Lung (tissue), 12 donors: Measurements from ENCODE around the gene ADGRE1. TPM values are rescaled to one million over a fixed set of nuclear protein-coding genes. Genes with fewer than 3 reads are reported as not detected.

ENCODE experiments used
- ATAC-seq: fragments of 200-7000 bp; cut with Tn5 transposase; one replicate; pipeline ENCODE4 v1.9.1; 2020; ENCODE audit warnings: moderate number of reproducible peaks; ENCODE audit not compliant: insufficient read depth, low FRiP score
- DNase-seq, 3 donors: peaks; one replicate each; pipeline ENCODE4 v3.0.0-alpha.2; 2013 to 2017
- H3K27ac ChIP-seq, 2 donors: one replicate each; pipeline ENCODE4 v1.5.1; 2013; ENCODE audit warnings: mild to moderate bottlenecking in 2 of 2, moderate library complexity in 2 of 2, control low read depth in 1 of 2, inconsistent platforms in 1 of 2, low read depth in 1 of 2, low read length in 1 of 2
- H3K27me3 ChIP-seq, 3 donors: one replicate each; pipeline ENCODE4 v1.5.1; 2013; ENCODE audit warnings: low read length in 2 of 3; ENCODE audit not compliant: control insufficient read depth in 3 of 3, insufficient read depth in 3 of 3
- H3K36me3 ChIP-seq, 4 donors: one replicate each; pipeline ENCODE4 v1.5.1; 2013; ENCODE audit warnings: low read length in 4 of 4, mild to moderate bottlenecking in 1 of 4, moderate library complexity in 1 of 4; ENCODE audit not compliant: control insufficient read depth in 4 of 4, insufficient read depth in 4 of 4
- H3K4me1 ChIP-seq, 5 donors: one replicate each; pipeline ENCODE4 v1.5.1; 2013; ENCODE audit warnings: low read length in 5 of 5, mild to moderate bottlenecking in 2 of 5, moderate library complexity in 1 of 5; ENCODE audit not compliant: control insufficient read depth in 5 of 5, insufficient read depth in 5 of 5
- H3K4me3 ChIP-seq: one replicate; pipeline ENCODE4 v1.5.1; 2013; ENCODE audit warnings: mild to moderate bottlenecking, control low read depth, moderate library complexity
- H3K9ac ChIP-seq, 2 donors: one replicate each; pipeline ENCODE4 v1.5.1; 2013; ENCODE audit warnings: low read length in 2 of 2, control low read depth in 1 of 2; ENCODE audit not compliant: insufficient read depth in 1 of 2
- H3K9me3 ChIP-seq, 4 donors: one replicate each; pipeline ENCODE4 v1.5.1; 2013; ENCODE audit warnings: low read length in 3 of 4, mild to moderate bottlenecking in 1 of 4, moderate library complexity in 1 of 4; ENCODE audit not compliant: control insufficient read depth in 4 of 4, insufficient read depth in 3 of 4
- WGBS, 2 donors: extraction: QIAGEN DNeasy Blood & Tissue Kit; methylation state at CpG; one replicate each; pipeline ENCODE4 v1.1.7; 2013; 5-methylcytosine and 5-hydroxymethylcytosine counted together
- polyA plus RNA-seq, 2 donors: library from polyadenylated mRNA; stranded (reverse); fragments of 200-250 nt; gene quantifications; one replicate each; pipeline ENCODE4 v1.2.1, GENCODE V29; 2013
- total RNA-seq, 2 donors: library from RNA; depleted of rRNA in 1 of 2; stranded (reverse); fragments of >200 nt in 1 of 2; gene quantifications; one replicate each; pipeline ENCODE4 v1.2.1, GENCODE V29; 2014 to 2021
- TF ChIP-seq, protein P1 (sequence below): IDR thresholded peaks from 2 replicates; pipeline ENCODE4 v1.5.1; 2012; ENCODE audit warnings: mild to moderate bottlenecking; ENCODE audit errors: control extremely low read depth, extremely low read depth
- donor health status: control.
- donor health status: control.
- donor health status: Bipolar disorder and iron deficiency.
- donor health status: healthy.
- donor health status: DM: yes; HTN: yes; CAD: no.

Gene ADGRE1
- total and polyA plus RNA-seq, 4 donors: 0.45 to 40.0 (median 7.4) TPM

DNA sequence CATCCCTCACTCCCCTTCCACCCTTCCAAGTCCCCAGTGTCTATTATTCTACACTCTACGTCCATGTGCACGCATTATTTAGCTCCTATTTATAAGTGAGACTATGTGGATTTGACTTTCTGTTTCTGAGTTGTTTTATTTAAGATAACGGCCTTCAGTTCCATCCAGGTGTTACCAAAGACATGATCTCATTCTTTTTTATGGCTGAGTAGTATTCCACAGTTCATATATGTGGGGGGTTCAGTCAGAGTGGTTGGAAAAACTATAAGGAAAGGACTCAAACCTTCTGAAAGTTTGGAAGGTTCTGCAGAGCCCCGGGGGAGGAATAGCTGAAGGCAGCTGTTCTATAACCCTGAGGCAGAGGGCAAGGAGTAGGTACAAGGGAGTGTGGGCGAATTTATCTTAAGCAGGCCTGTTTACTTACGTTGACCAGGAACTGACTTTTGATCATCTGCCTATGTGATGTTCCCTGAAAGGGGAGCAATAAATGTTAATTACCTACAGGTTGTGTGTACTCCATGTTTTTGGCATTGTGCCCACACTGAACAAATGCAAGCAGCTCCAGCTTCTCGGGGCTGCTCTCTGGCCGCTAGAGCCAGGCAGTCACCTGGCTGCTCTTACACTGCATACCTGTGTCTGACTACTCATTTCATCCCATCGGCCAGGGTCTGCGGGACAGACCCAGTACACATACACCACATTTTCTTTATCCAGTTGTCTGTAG lies 13.5 kb upstream of the ADGRE1 start:
- no peak overlapping the region for H3K9ac ChIP-seq
- H3K4me3 ChIP-seq: no peak overlapping the region
- 89 to 93% methylated on average over 10 of the region's 10 CpGs for WGBS, 2 donors
- ATAC-seq (no peak), DNase-seq (no peak)
- no peaks in the 10 kb centered on the region for H3K27me3 ChIP-seq
- H3K9me3 ChIP-seq: peaks cover 0 to 7% (median 3%) of the 10 kb centered on the region in 4 donors
- no peaks in the 10 kb centered on the region for H3K36me3 ChIP-seq
- TF ChIP-seq, protein P1, sequence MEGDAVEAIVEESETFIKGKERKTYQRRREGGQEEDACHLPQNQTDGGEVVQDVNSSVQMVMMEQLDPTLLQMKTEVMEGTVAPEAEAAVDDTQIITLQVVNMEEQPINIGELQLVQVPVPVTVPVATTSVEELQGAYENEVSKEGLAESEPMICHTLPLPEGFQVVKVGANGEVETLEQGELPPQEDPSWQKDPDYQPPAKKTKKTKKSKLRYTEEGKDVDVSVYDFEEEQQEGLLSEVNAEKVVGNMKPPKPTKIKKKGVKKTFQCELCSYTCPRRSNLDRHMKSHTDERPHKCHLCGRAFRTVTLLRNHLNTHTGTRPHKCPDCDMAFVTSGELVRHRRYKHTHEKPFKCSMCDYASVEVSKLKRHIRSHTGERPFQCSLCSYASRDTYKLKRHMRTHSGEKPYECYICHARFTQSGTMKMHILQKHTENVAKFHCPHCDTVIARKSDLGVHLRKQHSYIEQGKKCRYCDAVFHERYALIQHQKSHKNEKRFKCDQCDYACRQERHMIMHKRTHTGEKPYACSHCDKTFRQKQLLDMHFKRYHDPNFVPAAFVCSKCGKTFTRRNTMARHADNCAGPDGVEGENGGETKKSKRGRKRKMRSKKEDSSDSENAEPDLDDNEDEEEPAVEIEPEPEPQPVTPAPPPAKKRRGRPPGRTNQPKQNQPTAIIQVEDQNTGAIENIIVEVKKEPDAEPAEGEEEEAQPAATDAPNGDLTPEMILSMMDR: no peak
- no peak overlapping the region for H3K27ac ChIP-seq
- peaks cover 0 to 2% (median 0%) of the 10 kb centered on the region in 5 donors for H3K4me1 ChIP-seq

DNA sequence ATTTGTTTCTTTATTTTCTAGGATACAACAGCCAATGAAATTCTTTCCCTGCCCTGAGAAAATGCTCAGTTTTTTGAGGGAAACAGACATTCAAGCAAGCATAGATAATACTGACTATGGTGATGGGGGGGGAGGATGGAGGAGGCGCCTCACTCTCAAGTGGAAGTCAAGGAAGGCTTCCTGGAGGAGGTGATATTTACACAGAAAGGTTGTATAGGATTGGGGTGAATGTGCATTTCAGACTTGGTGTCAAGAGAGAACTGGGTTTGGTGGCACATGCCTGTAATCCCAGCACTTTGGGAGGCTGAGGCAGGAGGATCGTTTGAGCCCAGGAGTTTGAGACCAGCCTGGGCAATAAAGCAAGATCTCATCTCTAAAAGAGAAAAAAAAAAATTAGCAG lies 12.2 kb upstream of the ADGRE1 start:
- Histone ChIP-seq H3K27me3 (no peaks in the 10 kb centered on the region), H3K4me1 (peaks cover 0 to 2% (median 0%) of the 10 kb centered on the region in 5 donors), H3K4me3 (no peak overlapping the region), H3K9me3 (peaks cover 0 to 13% (median 5%) of the 10 kb centered on the region in 4 donors), H3K36me3 (no peaks in the 10 kb centered on the region), H3K27ac (no peak overlapping the region), H3K9ac (no peak overlapping the region)
- no peak for ATAC-seq
- 86 to 95% methylated on average over 2 of the region's 2 CpGs for WGBS, 2 donors
- TF ChIP-seq, protein P1: no peak
- no peak for DNase-seq

DNA sequence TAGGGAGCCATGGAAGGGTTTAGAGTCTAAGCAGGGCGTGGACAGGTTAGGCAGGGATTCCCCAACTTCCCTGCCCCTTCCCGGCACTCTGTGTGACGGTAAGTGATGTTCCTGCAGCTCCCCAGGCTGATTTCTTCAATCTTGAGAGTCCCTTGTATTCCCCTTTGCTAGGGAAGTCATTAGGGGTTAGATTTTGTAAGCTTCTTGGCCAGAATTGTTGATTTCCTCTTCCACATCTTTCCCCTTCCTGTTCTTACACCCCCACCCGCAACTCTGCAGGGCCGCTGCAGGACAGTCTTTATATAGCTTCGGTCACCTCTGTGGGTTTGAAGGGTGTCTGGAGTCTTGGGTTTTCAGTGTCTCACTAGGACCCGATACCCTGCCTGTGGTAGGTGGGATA lies 10.6 kb upstream of the ADGRE1 start:
- DNase-seq: no peak
- 19 to 36% methylated on average over 7 of the region's 7 CpGs for WGBS, 2 donors

More for the DNA sequence above, 10.6 kb upstream of the ADGRE1 start:
- H3K27ac ChIP-seq: no peak overlapping the region
- H3K4me3 ChIP-seq: no peak overlapping the region
- TF ChIP-seq, protein P1: no peak
- H3K4me1 ChIP-seq: peaks cover 0 to 2% (median 0%) of the 10 kb centered on the region in 5 donors
- peaks cover 0 to 10% (median 5%) of the 10 kb centered on the region in 4 donors for H3K9me3 ChIP-seq
- ATAC-seq: no peak
- no peaks in the 10 kb centered on the region for H3K36me3 ChIP-seq
- no peaks in the 10 kb centered on the region for H3K27me3 ChIP-seq
- no peak overlapping the region for H3K9ac ChIP-seq
